HG03066 (cell line): ENCODE measurements around the gene PBXIP1.

Experiments
- ATAC-seq: cut with Tn5 transposase; IDR thresholded peaks from one replicate; pipeline ENCODE4 v1.9.1; 2021; ENCODE audit warnings: low read depth; ENCODE audit not compliant: unreplicated experiment

The PBXIP1 gene

GRCh38 chr1:154902938-154903566 is 52.8 kb downstream of the PBXIP1 start:
- no peak for ATAC-seq

GRCh38 chr1:154901591-154901990 is 54.3 kb downstream of the PBXIP1 start:
- ATAC-seq, result no peak

- ATAC-seq, result no peak
Observed at GRCh38 chr1:154899041-154899440, 56.9 kb downstream of the PBXIP1 start.

DNA sequence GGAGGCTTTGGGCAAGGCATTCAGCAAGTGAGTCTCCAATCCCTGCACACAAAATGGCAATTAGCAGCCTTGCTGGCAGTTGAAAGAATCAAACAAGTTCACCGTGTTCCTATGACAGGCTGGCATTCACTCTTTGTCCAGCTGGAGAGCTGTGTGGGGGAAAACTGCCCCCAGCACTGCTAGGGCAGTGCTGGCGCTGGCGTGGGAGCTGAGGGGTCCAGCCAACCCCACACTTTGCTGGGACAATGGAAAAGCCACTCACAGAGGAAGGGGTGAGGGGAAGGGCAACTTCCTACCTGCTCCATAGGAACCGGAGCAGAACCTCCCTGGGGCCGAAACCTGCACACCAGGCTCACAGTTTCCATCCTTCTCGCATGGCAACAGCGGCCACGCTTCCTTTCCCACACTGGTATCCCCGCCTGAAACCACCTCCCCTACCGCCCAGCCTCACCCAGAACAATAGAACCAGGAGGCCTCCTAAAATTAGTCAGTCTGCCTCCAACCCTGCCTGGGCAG is 59.1 kb downstream of the PBXIP1 start:
- no peak for ATAC-seq

- no peak for ATAC-seq
Observed at GRCh38 chr1:154895798-154896197, 60.1 kb downstream of the PBXIP1 start.
